ENCODE results near the gene PPP1R1A.

PPP1R1A gene

GRCh38 chr12:54611715-54612149 lies 23.3 kb upstream of the PPP1R1A start:
- peaks cover 48% of the 10 kb centered on the region for H3K27me3 ChIP-seq (ENCODE audit: control insufficient read depth, low read length)
- H3K4me2 ChIP-seq (ENCODE audit: low read length) = no peak overlapping the region
- TF ChIP-seq CTCF (IDR thresholded peaks at IDR 0.05; ENCODE audit: low read depth, low read length, poor library complexity, severe bottlenecking) (no peak), EZH2phosphoT487 (IDR thresholded peaks at IDR 0.05; ENCODE audit: borderline replicate concordance, low read length) (no peak)
- H4K20me1 ChIP-seq (ENCODE audit: control insufficient read depth, insufficient read depth, low read depth, low read length) = no peaks in the 10 kb centered on the region
- no peaks in the 10 kb centered on the region for H3K9me2 ChIP-seq (replicated peaks; ENCODE audit: control insufficient read depth, low read length)
- no peak overlapping the region for H3K4me3 ChIP-seq (ENCODE audit: low read length)
- H3K36me3 ChIP-seq (ENCODE audit: control insufficient read depth, low read length) = no peaks in the 10 kb centered on the region
- H3K9me3 ChIP-seq (ENCODE audit: control insufficient read depth, insufficient read depth, low read length) = no peaks in the 10 kb centered on the region
- no peaks in the 10 kb centered on the region for H3K4me1 ChIP-seq (ENCODE audit: control insufficient read depth, low read length)
- H3K79me2 ChIP-seq (ENCODE audit: control insufficient read depth, low read length) = no peaks in the 10 kb centered on the region
- H3K27ac ChIP-seq (ENCODE audit: low read depth, low read length) = no peak overlapping the region
- H3F3A ChIP-seq (ENCODE audit: control insufficient read depth, insufficient read depth) = no peaks in the 10 kb centered on the region

- Histone ChIP-seq H3K36me3 (ENCODE audit: control insufficient read depth, low read length) (no peaks in the 10 kb centered on the region), H3K27me3 (ENCODE audit: control insufficient read depth, low read length) (peaks cover 31% of the 10 kb centered on the region), H3K27ac (ENCODE audit: low read depth, low read length) (no peak overlapping the region), H3K79me2 (ENCODE audit: control insufficient read depth, low read length) (no peaks in the 10 kb centered on the region), H3K4me2 (ENCODE audit: low read length) (no peak overlapping the region), H3K4me1 (ENCODE audit: control insufficient read depth, low read length) (no peaks in the 10 kb centered on the region), H3F3A (ENCODE audit: control insufficient read depth, insufficient read depth) (no peaks in the 10 kb centered on the region), H3K4me3 (ENCODE audit: low read length) (no peak overlapping the region), H3K9me3 (ENCODE audit: control insufficient read depth, insufficient read depth, low read length) (no peaks in the 10 kb centered on the region), H3K9me2 (replicated peaks; ENCODE audit: control insufficient read depth, low read length) (no peaks in the 10 kb centered on the region), H4K20me1 (ENCODE audit: control insufficient read depth, insufficient read depth, low read depth, low read length) (no peaks in the 10 kb centered on the region)
- TF ChIP-seq EZH2phosphoT487 (IDR thresholded peaks at IDR 0.05; ENCODE audit: borderline replicate concordance, low read length) (no peak), CTCF (IDR thresholded peaks at IDR 0.05; ENCODE audit: low read depth, low read length, poor library complexity, severe bottlenecking) (no peak)
Measured at GRCh38 chr12:54608769-54609168, 20.3 kb upstream of the PPP1R1A start.

- Histone ChIP-seq H3K4me1 (ENCODE audit: control insufficient read depth, low read length) (no peaks in the 10 kb centered on the region), H3K4me3 (ENCODE audit: low read length) (no peak overlapping the region), H3K9me2 (replicated peaks; ENCODE audit: control insufficient read depth, low read length) (no peaks in the 10 kb centered on the region), H4K20me1 (ENCODE audit: control insufficient read depth, insufficient read depth, low read depth, low read length) (no peaks in the 10 kb centered on the region), H3K79me2 (ENCODE audit: control insufficient read depth, low read length) (no peaks in the 10 kb centered on the region), H3K36me3 (ENCODE audit: control insufficient read depth, low read length) (no peaks in the 10 kb centered on the region), H3F3A (ENCODE audit: control insufficient read depth, insufficient read depth) (no peaks in the 10 kb centered on the region), H3K9me3 (ENCODE audit: control insufficient read depth, insufficient read depth, low read length) (no peaks in the 10 kb centered on the region), H3K27me3 (ENCODE audit: control insufficient read depth, low read length) (peaks cover 31% of the 10 kb centered on the region), H3K4me2 (ENCODE audit: low read length) (no peak overlapping the region), H3K27ac (ENCODE audit: low read depth, low read length) (no peak overlapping the region)
- TF ChIP-seq EZH2phosphoT487 (IDR thresholded peaks at IDR 0.05; ENCODE audit: borderline replicate concordance, low read length) (no peak), CTCF (IDR thresholded peaks at IDR 0.05; ENCODE audit: low read depth, low read length, poor library complexity, severe bottlenecking) (no peak)
Measured at GRCh38 chr12:54608156-54608555, 19.7 kb upstream of the PPP1R1A start.

GRCh38 chr12:54606556-54606955 lies 18.1 kb upstream of the PPP1R1A start:
- H3K9me3 ChIP-seq (ENCODE audit: control insufficient read depth, insufficient read depth, low read length) = no peaks in the 10 kb centered on the region
- no peak overlapping the region for H3K27ac ChIP-seq (ENCODE audit: low read depth, low read length)
- no peaks in the 10 kb centered on the region for H3K9me2 ChIP-seq (replicated peaks; ENCODE audit: control insufficient read depth, low read length)
- H3F3A ChIP-seq (ENCODE audit: control insufficient read depth, insufficient read depth) = no peaks in the 10 kb centered on the region
- TF ChIP-seq EZH2phosphoT487 (IDR thresholded peaks at IDR 0.05; ENCODE audit: borderline replicate concordance, low read length) (no peak), CTCF (IDR thresholded peaks at IDR 0.05; ENCODE audit: low read depth, low read length, poor library complexity, severe bottlenecking) (no peak)
- no peaks in the 10 kb centered on the region for H3K36me3 ChIP-seq (ENCODE audit: control insufficient read depth, low read length)
- no peaks in the 10 kb centered on the region for H4K20me1 ChIP-seq (ENCODE audit: control insufficient read depth, insufficient read depth, low read depth, low read length)
- no peak overlapping the region for H3K4me3 ChIP-seq (ENCODE audit: low read length)
- peaks cover 31% of the 10 kb centered on the region for H3K27me3 ChIP-seq (ENCODE audit: control insufficient read depth, low read length)
- H3K79me2 ChIP-seq (ENCODE audit: control insufficient read depth, low read length) = no peaks in the 10 kb centered on the region
- H3K4me1 ChIP-seq (ENCODE audit: control insufficient read depth, low read length) = no peaks in the 10 kb centered on the region
- no peak overlapping the region for H3K4me2 ChIP-seq (ENCODE audit: low read length)
